Tibial artery (tissue), 4 donors: ENCODE results near the gene GGA2.

ENCODE experiments used
- DNase-seq, 2 donors: peaks; one replicate each; pipeline ENCODE4 v3.0.0-alpha.2; 2019
- H3K27ac ChIP-seq, 2 donors: fragments of 200-600 bp; sonication (generic) in 1 of 2; 1 replicate in 1 of 2; 2 replicates in 1 of 2; pipeline ENCODE4 v1.5.1; 2018 to 2019; ENCODE audit warnings: mild to moderate bottlenecking in 1 of 2
- H3K27me3 ChIP-seq, 2 donors: fragments of 200-600 bp; sonication (generic) in 1 of 2; one replicate each; pipeline versions ENCODE4 v1.5.1 to v1.6.0; 2016 to 2019
- H3K36me3 ChIP-seq, 3 donors: fragments of 200-600 bp; sonication (generic) in 2 of 3; one replicate each; pipeline ENCODE4 v1.5.1; 2016 to 2019; ENCODE audit warnings: mild to moderate bottlenecking in 2 of 3
- H3K4me1 ChIP-seq, 4 donors: fragments of 200-600 bp; sonication (generic) in 2 of 4; 1 replicate in 3 of 4; 2 replicates in 1 of 4; pipeline ENCODE4 v1.5.1; 2016 to 2019
- H3K4me3 ChIP-seq, 2 donors: fragments of 200-600 bp; sonication (generic) in 1 of 2; 1 replicate in 1 of 2; 2 replicates in 1 of 2; pipeline ENCODE4 v1.5.1; 2018 to 2019; ENCODE audit warnings: mild to moderate bottlenecking in 2 of 2
- H3K9me3 ChIP-seq, 3 donors: fragments of 200-600 bp; sonication (generic) in 1 of 3; one replicate each; pipeline ENCODE4 v1.5.1; 2016 to 2019
- intact Hi-C: fragments of 100-400 bp; cut with DNase I; formaldehyde crosslinking; loops from one replicate; pipeline ENCODE4 v1.15.0; 2023; ENCODE audit warnings: low total_unique reads
- TF ChIP-seq, protein P1 (sequence below), 2 experiments: fragments of 200-600 bp in 1 of 2; fragments of 450-650 bp in 1 of 2; IDR thresholded peaks; one replicate each; pipeline ENCODE4 v1.5.1; 2017 to 2019; ENCODE audit warnings: antibody characterized with exemption in 2 of 2, mild to moderate bottlenecking in 1 of 2, moderate library complexity in 1 of 2

GGA2 gene

DNA sequence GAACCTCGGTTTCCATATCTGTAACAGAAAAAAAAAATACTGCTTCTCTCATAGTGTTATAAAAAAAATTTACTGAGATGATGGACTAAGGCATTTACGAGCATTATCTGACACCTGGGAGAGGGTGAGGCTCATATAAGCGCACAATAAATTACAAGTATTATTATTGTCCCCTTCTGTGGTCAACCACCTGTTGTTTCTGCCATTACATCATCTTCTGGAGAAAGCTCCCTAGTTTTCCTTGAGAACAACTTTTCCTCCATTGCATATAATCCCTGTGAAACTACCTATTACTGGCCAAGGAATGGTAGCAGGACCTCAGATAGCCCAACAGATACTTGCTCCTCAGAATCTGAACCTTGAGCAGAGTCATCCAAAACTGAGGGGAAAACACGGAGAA, 11.7 kb upstream of the GGA2 start:
- no peaks in the 10 kb centered on the region for H3K4me1 ChIP-seq
- DNase-seq = no peak
- H3K4me3 ChIP-seq = no peak overlapping the region
- H3K27ac ChIP-seq = no peak overlapping the region
- no peaks in the 10 kb centered on the region for H3K9me3 ChIP-seq
- TF ChIP-seq, protein P1, sequence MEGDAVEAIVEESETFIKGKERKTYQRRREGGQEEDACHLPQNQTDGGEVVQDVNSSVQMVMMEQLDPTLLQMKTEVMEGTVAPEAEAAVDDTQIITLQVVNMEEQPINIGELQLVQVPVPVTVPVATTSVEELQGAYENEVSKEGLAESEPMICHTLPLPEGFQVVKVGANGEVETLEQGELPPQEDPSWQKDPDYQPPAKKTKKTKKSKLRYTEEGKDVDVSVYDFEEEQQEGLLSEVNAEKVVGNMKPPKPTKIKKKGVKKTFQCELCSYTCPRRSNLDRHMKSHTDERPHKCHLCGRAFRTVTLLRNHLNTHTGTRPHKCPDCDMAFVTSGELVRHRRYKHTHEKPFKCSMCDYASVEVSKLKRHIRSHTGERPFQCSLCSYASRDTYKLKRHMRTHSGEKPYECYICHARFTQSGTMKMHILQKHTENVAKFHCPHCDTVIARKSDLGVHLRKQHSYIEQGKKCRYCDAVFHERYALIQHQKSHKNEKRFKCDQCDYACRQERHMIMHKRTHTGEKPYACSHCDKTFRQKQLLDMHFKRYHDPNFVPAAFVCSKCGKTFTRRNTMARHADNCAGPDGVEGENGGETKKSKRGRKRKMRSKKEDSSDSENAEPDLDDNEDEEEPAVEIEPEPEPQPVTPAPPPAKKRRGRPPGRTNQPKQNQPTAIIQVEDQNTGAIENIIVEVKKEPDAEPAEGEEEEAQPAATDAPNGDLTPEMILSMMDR (IDR thresholded peaks at IDR 0.05) = no peak
- intact Hi-C loops = no loop called here
- no peaks in the 10 kb centered on the region for H3K27me3 ChIP-seq
- H3K36me3 ChIP-seq = peaks cover 31 to 57% (median 31%) of the 10 kb centered on the region in 3 donors

DNA sequence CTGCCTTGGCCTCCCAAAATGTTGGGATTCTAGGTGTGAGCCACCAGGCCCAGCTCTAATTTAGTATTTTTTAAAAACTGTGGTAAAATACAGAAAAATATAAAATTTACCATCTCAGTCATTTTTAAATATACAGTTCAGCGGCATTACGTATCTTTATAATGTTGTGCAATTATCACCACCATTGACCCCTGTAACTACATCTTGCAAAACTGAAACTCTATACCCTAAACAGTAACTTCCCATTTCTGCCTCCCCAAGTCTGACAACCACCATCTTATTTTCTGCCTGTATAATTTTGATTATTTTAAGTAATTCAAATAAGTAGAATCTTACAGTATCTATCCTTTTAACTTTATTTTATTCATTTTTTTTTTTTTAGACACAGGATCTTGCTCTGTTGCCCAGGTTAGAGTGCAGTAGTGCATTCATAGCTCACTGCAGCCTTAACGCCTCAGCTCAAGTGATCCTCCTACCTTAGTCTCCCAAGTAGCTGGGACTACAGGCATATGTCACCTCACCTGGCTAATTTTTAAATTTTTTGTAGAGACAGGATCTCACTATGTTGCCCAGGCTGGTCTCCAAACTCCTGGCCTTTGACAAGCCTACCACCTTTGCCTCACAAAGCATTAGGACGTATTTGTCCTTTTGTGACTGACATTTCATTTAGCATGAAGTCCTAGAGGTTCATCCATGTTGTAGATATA, 10.9 kb upstream of the GGA2 start:
- Histone ChIP-seq H3K27ac (no peak overlapping the region), H3K4me1 (no peaks in the 10 kb centered on the region), H3K4me3 (no peak overlapping the region), H3K9me3 (no peaks in the 10 kb centered on the region), H3K27me3 (no peaks in the 10 kb centered on the region), H3K36me3 (peaks cover 30 to 55% (median 31%) of the 10 kb centered on the region in 3 donors)
- TF ChIP-seq, protein P1 (IDR thresholded peaks at IDR 0.05) = no peak
- no peak for DNase-seq
- intact Hi-C loops = no loop called here

DNA sequence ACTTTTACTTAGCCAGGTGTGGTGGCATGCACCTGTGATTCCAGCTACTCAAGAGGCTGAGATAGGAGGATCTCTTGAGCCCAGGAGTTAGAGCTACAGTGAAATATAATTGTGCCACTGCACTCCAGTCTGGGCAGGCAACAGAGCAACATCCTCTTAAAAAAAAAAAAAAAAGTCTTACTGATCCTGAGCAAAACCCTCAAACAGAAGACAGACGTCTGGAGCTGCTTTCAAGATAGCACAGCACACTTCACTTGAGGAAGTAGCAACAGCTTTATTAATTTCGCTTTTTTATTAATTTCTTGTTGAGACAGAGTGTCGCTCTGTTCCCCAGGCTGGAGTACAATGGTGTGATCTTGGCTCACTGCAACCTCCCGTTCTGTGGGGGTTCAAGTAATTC, 10.2 kb upstream of the GGA2 start:
- TF ChIP-seq, protein P1 (IDR thresholded peaks at IDR 0.05) = no peak
- no peak for DNase-seq
- Histone ChIP-seq H3K27me3 (no peaks in the 10 kb centered on the region), H3K36me3 (peaks cover 29 to 53% (median 30%) of the 10 kb centered on the region in 3 donors), H3K4me1 (no peaks in the 10 kb centered on the region), H3K4me3 (no peak overlapping the region), H3K27ac (no peak overlapping the region), H3K9me3 (no peaks in the 10 kb centered on the region)
- intact Hi-C loops = no loop called here

DNA sequence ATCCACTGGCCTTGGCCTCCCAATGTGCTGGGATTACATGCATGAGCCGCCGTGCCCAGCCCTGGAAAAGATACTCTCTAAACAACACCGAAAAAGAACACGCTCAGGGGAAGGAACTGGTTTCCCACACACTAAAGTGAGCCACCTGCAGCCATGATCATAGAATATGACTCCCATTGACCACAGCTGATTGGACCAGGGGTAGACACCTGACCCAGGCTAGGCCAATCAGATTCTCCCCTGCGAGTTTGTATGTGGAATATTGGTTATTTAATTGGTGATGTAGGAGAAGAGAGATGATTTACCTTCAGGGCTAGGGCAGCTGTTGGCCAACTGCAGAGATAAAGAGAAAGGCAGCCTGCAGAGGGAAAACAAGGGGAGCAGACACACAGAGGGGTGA, 9.0 kb upstream of the GGA2 start:
- H3K4me1 ChIP-seq = no peaks in the 10 kb centered on the region
- H3K36me3 ChIP-seq = peaks cover 17 to 51% (median 19%) of the 10 kb centered on the region in 3 donors
- no peak overlapping the region for H3K4me3 ChIP-seq
- no peak overlapping the region for H3K27ac ChIP-seq
- no peak for DNase-seq
- H3K27me3 ChIP-seq = no peaks in the 10 kb centered on the region
- H3K9me3 ChIP-seq = no peaks in the 10 kb centered on the region
- TF ChIP-seq, protein P1 (IDR thresholded peaks at IDR 0.05) = no peak
- intact Hi-C loops = no loop called here

DNA sequence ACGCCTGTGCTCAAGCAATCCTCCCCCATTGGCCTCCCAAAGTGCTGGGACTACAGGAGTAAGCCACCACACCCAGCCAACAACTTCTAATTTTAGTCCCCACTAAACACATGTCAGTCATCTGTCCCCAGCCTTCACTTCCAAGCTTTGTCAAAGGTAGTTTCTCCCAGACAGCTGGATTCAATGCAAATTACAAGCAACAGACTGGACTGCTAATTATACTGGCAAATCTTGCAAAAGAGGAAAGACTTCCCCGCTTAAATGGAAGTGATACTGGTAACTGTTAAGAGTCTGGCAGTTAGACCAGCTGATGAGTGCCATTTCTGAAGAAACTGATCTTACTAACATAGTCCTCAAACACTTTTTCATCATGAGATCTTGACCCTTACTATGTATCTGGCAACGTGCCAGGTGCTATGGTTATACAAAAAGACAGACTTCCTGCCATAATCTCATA, 8.2 kb upstream of the GGA2 start:
- TF ChIP-seq, protein P1 (IDR thresholded peaks at IDR 0.05) = no peak
- Histone ChIP-seq H3K36me3 (peaks cover 9 to 42% (median 14%) of the 10 kb centered on the region in 3 donors), H3K9me3 (no peaks in the 10 kb centered on the region), H3K4me1 (no peaks in the 10 kb centered on the region), H3K27me3 (no peaks in the 10 kb centered on the region), H3K27ac (no peak overlapping the region), H3K4me3 (no peak overlapping the region)
- intact Hi-C loops = no loop called here
- no peak for DNase-seq
